H1 (cell line): Measurements from ENCODE around the gene MYNN. TPM values are rescaled to one million over a fixed set of nuclear protein-coding genes. Genes with fewer than 3 reads are reported as not detected.

Experiments
- CBX8 ChIP-seq: fragments of 300-800, 300-1000 bp; sonication (generic); IDR thresholded peaks from 2 replicates; pipeline ENCODE4 v1.7.1; 2016; ENCODE audit warnings: low read depth, low read length, borderline replicate concordance
- KDM5A ChIP-seq: fragments of 200-600 bp; IDR thresholded peaks from 2 replicates; pipeline ENCODE4 v1.7.1; 2012; ENCODE audit warnings: mild to moderate bottlenecking, low read length, inconsistent platforms, mixed read lengths
- RFX5 ChIP-seq: IDR thresholded peaks from 2 replicates; pipeline ENCODE4 v1.6.1; 2011; ENCODE audit warnings: low read depth, low read length, improper control_type of control experiment, borderline replicate concordance
- SRF ChIP-seq: IDR thresholded peaks from 2 replicates; pipeline ENCODE4 v1.6.1; 2011; ENCODE audit warnings: mild to moderate bottlenecking, low read depth, low read length, moderate library complexity
- polyA plus RNA-seq, 7 experiments: library from polyadenylated mRNA; depleted of rRNA in 3 of 7; stranded (reverse) in 5 of 7; unstranded in 2 of 7; fragments of >200 nt in 5 of 7; fragments of 200-250 nt in 2 of 7; gene quantifications; 1 replicate in 5 of 7; 2 replicates in 1 of 7; 4 replicates in 1 of 7; pipeline versions ENCODE4 v1.2.1 to v1.2.3, GENCODE V29; 2011 to 2013; ENCODE audit warnings: missing spikeins in 2 of 7, mixed read lengths in 2 of 7
- total RNA-seq: library from RNA; stranded (reverse); fragmentation: NEBNext Ultra II Directional; extraction: Animal tissue kit (Norgen Biotek cat#: 25700); gene quantifications from 2 replicates; pipeline ENCODE4 v1.2.1, GENCODE V29; 2021

The MYNN gene
- total and polyA plus RNA-seq, 2 of the 8 experiments (the other 6 are each of a cell fraction or from before 2014, with no cell fraction given) = 7.3 to 15.2 TPM

DNA sequence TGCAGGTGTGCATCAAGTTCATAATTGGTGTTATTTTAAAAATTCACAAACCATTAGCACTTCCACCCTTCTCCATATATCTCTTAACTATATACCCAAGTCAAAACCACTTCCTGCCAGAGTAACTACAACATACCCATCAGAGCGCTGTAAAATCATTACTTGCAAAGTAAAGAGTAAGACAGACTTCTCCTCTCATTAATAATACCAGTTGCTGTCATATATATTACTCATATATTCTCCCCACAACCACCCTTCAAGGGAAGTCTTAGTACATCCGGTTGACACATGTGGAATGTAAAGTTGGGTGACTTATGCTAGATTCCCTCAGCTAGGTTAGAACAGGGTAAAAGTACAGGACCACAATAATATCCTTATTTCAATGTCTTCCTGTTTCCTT is 13.9 kb upstream of the MYNN start (continued):
- TF ChIP-seq KDM5A = no peak
- TF ChIP-seq RFX5 = no peak
- no peak for TF ChIP-seq CBX8
- TF ChIP-seq SRF = no peak
